ENCODE results near the gene DHRS3.
"Not testable (repeated sequence)": the region's sequence is repeated elsewhere in the genome, so short reads cannot be mapped to it uniquely, and the experiment has no call there.

Gene DHRS3

GRCh38 chr1:12573015-12573825, 44.8 kb downstream of the DHRS3 start:
- no peak for DNase-seq

DNA sequence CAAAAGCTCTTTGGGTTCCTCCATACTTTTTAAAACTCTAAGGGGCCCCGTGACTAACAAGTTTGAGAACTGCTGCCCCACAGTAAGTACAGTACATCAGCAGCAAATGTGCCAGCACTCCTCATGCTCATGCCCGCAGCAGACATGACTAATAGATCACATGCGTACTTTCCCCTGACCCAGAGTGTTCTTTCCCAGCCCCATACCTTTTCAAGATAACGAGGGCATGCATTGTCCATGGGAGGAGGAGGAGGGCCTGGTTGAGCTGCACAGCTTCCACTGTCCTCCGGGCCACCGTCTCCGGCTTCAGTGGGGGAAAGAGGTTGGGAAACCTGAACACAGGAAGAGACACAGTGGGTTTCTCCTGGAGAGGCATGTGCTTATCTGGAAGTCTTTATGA, 45.5 kb downstream of the DHRS3 start:
- DNase-seq: peak; percentile 15

GRCh38 chr1:12570291-12570690, 47.7 kb downstream of the DHRS3 start:
- DNase-seq: no peak

- DNase-seq: no peak
These were observed 49.8 kb downstream of the DHRS3 start for GRCh38 chr1:12568009-12568767.

DNA sequence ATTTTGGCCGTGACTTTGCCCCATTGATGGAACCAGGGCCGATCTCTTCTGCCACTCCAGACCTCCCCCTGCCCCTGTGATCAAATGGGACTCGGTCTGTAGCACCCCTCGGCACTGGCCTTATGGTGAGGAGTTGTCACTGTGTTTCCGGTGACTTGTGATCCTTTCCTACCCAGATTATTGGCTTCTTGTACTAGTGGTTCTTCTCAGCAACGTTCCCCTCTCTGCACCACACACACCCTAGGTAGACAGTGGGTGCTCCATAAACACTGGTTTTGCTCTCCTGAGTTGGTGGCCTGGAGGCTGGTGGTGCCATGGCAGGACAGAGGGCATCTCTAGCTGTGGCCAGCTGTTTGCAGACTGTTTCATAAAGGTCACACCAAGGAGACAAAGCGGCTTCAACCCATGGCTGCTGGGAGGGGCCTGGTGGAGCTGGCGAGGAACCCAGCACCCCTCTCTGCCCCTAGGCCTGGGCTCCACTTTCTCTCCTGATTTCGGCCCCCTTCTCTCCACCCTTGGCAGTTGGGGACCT, 50.7 kb downstream of the DHRS3 start:
- no peak for DNase-seq

DNA sequence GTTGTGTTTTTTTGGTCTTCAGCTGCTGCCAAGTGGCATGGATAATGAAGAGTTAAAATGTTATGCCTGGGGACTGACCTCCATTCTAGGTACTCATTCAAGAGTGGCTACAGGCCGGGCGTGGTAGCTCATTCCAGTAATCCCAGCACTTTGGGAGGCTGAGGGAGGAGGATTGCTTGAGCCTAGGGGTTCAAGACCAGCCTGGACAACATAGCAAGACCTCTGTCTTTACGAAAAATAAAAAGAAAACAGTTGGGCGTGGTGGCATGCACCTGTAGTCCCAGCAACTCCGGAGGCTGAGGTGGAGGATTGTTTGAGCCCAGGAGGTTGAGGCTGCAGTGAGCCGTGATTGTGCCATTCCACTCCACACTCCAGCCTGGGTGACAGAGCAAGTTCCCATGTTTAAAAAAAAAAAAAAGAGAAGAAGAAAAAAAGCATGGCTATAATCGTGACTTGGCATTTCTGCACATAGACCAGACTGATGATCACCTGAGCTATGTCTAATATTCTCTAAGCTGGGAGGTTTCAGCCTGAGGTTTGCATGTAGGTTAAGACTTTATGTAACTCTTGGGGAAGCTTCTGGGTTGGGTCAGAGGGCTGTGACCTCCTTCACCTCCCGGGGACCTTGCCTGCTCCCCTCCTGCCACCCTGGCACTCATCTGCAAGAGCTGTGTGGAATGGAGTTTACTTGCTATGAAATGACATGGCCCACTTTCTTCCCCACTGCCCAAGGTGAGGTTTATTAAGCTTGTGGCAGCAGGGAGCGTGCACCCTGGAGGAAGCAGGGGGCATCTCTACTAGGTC, 51.3 kb downstream of the DHRS3 start:
- no peak for DNase-seq

- DNase-seq: no peak
These were observed 52.1 kb downstream of the DHRS3 start for GRCh38 chr1:12565966-12566352.

GRCh38 chr1:12565094-12565965, 52.7 kb downstream of the DHRS3 start:
- DNase-seq: no peak

DNA sequence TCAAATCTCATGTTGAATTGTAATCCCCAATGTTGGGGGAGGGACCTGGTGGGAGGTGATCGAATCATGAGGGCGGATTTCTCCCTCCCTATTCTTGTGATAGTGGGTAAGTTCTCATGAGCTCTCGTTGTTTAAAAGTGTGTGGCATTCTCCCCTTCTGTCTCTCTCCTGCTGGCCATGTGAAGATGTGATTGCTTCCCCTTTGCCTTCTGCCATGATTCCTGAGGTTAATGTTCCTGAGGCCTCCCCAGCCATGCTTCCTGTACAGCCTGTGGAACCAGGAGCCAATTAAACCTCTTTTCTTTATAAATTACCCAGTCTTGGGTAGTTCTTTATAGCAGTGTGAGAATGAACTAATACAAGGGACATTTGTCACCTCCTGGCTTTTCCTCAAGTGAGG, 53.8 kb downstream of the DHRS3 start:
- DNase-seq: not testable (repeated sequence)

- DNase-seq: no peak
These were observed 54.9 kb downstream of the DHRS3 start for GRCh38 chr1:12562955-12563576.

DNA sequence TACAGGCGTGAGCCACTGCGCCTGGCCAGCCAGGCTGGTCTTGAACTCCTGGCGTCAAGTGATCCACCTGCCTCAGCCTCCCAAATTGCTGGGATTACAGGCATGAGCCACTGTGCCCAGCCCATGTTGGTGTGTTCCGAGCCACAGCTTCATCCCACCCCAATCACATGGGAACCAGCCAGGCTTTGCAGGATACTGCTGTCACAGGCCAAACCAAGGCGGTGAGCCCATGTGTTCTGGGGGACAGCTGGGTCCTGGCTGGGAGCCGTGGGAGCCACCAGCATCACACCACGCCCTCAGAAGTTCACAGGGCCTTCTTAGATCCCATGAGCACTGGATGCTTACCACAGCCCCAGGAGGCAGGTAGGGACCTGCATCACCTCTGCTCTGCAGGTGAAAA, 56.9 kb downstream of the DHRS3 start:
- no peak for DNase-seq

- DNase-seq: no peak
These were observed 60.8 kb downstream of the DHRS3 start for GRCh38 chr1:12556957-12557935.

DNA sequence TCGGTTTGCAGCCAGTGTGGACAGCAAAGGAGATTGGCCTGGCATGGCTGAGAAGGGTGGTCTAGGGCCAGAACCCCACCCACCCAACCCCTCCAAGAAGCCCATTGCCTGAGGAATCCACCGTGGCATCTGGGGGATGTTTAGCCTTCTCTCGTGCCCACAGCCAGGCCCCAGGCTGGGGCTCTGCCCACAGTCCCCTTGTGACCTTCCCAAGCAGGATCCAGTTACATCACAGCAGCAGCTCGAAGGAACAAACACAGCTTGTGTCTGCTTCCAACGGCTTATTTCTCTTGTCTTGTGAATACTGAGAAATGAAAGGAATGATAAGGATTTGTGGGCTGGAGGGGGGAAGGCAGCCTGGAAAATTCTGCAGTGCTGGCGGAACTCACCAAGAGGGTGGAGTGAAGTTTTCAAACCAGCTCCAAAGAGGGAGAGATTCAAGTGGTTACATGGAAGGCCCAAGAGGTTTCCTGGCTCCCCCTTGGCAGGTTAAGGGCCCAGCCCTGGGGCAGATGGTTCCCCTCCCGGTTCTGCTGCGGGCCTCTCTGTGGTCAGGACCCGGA, 61.6 kb downstream of the DHRS3 start:
- no peak for DNase-seq

DNA sequence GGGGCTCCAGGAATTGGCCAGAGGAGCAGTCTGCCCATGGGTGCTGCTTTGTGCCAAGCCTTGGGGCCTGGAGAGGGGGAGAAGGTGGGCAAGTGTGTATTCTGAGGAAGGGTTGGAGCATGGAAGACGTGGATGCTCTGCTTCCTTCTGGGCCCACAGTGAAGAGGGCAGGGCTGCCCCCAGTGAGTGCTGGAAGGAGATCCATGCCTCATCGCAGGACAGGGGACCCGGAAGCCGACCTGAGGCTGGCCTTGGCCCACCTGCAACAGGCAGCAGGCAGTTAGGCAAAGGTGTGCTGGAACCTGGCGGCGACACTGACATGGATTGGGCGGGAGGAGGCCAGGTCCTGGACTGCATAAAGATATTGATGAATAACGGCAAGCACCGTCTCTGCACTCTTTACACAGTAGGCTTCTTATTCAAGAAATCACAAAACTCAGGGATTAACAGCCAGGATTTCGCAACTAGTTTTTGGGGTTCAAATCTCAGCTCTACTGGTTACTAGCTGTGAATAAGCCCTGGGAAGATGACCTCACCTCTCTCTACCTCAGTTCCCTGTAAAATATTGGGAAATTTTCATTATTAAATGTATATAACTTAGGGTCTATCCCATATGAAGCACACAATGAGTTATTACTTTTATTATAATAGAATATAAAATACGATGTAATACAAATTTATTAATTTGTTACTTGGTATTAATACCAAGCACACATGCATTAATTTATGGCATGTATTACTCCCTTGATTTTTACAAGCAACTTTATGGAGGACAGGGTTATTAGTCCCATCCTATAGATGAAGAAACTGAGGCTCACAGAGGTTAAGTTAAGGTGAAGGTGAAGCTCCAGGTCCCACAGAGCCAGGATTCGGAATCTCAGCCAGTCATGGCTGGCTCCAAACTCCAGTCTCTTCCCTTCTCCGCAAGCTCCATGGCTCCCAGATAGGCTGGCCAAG, 62.3 kb downstream of the DHRS3 start:
- DNase-seq: no peak

- no peak for DNase-seq
These were observed 63.3 kb downstream of the DHRS3 start for GRCh38 chr1:12554521-12555305.

GRCh38 chr1:12553963-12554362, 64.0 kb downstream of the DHRS3 start:
- no peak for DNase-seq

DNA sequence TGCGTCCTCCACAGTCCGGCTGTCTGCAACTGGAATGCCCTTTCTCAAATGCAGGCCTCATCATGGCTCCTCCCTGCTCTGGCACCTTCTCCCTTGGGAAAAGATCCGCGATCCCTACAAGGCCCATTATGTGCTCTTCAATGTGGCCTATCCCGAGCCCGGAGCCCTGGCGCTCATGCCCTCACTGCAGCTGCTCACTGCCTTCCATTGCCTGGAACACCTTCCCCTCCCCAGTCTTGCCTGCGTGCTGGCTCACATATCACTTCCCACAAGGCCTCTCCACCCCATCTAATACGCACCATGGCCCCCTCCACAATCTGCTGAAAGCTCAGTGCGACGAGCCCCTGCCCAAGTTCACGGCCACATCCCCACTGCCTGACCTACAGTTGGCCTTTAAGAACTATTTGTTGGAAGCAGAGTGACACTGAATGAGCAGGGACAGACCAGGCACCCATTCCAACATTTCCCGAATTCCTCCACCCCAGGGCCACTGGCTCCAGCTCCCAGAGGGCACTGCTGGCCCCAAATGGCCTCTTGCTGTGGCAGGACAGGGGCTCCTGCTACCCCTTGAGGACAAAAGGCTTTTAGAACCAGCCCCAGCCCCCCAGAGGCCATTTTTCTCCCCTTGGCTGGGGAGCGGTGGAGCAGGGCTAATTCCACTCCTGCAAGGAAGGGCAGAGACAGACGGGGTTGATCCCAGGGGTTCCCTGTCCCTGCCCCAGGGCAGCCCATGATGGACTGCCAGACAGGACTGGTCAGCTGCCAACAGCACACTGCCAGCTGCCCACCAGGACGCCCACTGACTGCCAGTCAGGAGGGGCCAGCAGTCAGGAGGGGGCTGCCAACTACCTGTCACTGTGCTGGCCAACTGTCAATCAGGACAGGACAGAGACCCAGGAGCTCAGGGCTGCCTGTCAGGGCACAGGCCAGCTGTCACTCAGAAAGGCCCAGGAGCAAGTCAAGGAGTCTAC, 64.8 kb downstream of the DHRS3 start:
- no peak for DNase-seq

All from activated CD4-positive, alpha-beta T cell treated with anti-CD3 and anti-CD28 coated beads for 48 hours (primary cell).